ENCODE results near the gene ARHGAP15.

ARHGAP15 gene

DNA sequence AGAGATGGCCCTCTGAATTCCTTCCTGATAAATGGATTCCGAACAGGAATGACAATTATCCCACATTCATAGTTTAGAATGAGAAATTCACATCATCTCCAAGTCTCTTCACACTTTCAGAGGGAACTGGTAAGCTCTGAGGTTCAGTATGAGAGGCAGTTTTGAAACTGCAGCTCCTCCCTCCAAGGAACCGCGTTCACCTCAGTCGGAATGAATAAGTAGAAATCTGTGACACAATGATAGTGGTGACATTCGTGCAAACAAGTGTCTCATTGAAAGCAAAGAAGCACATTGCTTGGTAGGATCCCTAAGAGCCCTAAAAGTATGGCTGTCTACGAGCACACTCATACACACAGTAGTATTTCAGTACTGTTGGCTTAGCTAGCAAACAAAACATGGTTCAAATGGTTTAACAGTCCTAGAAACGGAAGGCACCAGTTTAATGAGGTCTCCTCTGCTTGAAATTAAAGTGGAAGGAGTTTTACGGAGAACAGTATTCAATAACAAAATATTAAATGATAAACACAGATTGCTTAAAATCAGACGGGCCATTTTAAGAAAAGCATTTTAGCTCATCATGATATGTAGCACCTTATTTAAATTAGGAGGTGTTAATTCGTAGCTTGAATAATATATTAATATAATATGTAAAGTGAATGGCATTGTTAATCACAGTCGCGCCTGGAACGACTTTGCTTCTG, 225.0 kb downstream of the ARHGAP15 start:
- TF ChIP-seq CTCF (IDR thresholded peaks at IDR 0.05) (no peak), ZFX (IDR thresholded peaks at IDR 0.05; ENCODE audit: borderline replicate concordance) (no peak)
- no peak overlapping the region for H3K27ac ChIP-seq

DNA sequence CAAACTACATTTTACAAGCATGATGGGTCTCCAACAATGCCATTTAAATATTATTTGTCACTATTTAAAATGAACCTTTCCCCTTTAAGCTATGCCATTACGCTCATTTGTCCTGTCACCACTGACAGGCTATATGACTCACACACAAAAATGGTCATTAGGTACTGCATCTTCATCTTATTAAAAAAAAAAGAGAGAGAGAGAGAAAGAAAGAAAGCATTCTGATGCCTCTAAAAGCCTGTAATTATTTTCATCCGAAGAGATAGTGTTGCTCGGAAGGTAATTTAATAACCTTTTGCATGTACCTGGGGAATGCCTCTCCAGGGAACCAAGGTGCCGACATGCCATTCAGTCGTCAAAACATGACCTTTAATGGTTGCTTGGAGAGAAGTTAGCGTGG, 226.7 kb downstream of the ARHGAP15 start:
- no peak overlapping the region for H3K27ac ChIP-seq
- TF ChIP-seq CTCF (IDR thresholded peaks at IDR 0.05): no peak
- TF ChIP-seq ZFX (IDR thresholded peaks at IDR 0.05; ENCODE audit: borderline replicate concordance): no peak

DNA sequence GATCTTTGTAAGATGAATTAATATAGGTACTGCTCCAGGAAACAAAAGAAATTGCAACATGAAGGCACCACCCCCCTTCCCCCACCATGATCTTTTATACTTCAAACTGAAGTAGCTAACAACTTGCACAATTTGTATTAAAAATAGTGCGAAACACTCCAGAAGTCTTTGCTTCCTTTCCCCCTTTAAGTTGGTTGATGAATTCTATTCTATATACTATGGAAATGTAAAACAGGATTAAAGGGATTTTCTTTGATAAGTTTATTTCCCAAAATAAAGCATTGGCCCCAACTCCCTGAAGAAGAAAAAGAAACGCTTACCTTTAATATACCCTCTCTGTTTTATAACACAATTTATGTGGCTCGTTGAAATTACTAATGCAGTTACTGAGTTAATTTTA, 227.1 kb downstream of the ARHGAP15 start:
- TF ChIP-seq ZFX (IDR thresholded peaks at IDR 0.05; ENCODE audit: borderline replicate concordance) (no peak), CTCF (IDR thresholded peaks at IDR 0.05) (no peak)
- H3K27ac ChIP-seq: no peak overlapping the region

DNA sequence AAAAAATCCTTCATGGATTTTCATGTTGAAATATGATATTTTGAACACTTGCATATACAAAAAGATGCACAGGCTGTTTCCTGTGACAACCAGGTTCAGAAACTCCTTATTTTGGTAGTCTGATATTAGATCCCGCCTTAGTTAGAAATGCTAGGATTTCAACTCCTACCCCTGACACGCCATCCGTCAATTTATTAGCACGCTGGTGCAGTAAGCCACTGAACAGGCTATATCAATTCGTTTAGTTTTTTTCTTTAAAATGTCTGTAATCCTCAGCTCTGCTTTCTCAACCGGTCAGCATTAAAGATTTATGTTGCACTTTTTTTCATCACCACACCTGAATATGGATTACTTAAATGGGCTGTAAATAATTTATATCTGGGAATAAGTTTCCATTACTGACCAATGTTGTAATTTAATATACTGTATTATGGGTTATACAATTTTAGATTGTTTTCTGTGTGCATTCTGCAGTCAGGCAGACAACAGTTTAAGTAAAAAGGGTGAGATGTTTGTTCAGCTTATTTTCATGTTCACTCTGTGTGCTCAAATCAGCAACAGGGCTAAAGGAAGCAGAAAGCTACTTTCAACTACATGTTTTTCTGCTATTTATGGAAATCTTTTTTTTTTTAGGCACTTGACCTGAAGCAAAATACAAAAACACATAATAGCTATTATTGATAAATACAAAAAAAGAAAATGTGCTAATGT, 227.7 kb downstream of the ARHGAP15 start:
- TF ChIP-seq ZFX (IDR thresholded peaks at IDR 0.05; ENCODE audit: borderline replicate concordance): no peak
- no peak for TF ChIP-seq CTCF (IDR thresholded peaks at IDR 0.05)
- H3K27ac ChIP-seq: no peak overlapping the region

DNA sequence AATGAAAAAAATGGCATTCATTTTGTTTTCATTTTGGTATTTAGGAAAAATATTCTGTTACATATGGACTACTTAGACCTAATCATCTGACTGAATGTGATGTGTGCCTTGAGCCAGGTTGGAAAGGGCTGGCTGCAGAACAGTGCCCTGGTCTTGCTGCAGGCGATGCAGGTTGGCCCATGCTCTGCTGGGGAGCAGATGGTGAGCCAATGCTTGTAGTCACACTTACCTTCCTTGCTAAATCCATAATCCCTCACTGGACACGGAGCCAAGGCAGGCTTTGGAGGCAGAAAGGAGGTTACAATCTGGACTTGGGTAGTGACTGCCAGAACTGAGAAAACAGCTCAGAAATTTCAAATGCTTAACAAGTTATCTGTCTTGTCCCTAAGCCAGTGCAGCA, 228.7 kb downstream of the ARHGAP15 start:
- TF ChIP-seq ZFX (IDR thresholded peaks at IDR 0.05; ENCODE audit: borderline replicate concordance): no peak
- no peak for TF ChIP-seq CTCF (IDR thresholded peaks at IDR 0.05)
- no peak overlapping the region for H3K27ac ChIP-seq

GRCh38 chr2:143361346-143361745, 232.1 kb downstream of the ARHGAP15 start:
- no peak overlapping the region for H3K27ac ChIP-seq
- no peak for TF ChIP-seq ZFX (IDR thresholded peaks at IDR 0.05; ENCODE audit: borderline replicate concordance)
- no peak for TF ChIP-seq CTCF (IDR thresholded peaks at IDR 0.05)

- no peak for TF ChIP-seq ZFX (IDR thresholded peaks at IDR 0.05; ENCODE audit: borderline replicate concordance)
- no peak for TF ChIP-seq CTCF (IDR thresholded peaks at IDR 0.05)
- no peak overlapping the region for H3K27ac ChIP-seq
Measured at GRCh38 chr2:143371616-143372015, 242.4 kb downstream of the ARHGAP15 start.

Measured in 22Rv1 (cell line).